ENCODE results near the gene FOXC2.

FOXC2 gene

GRCh38 chr16:86605950-86606349, 39.3 kb downstream of the FOXC2 start:
- in situ Hi-C loops (cut with MboI; ENCODE audit: low sequenced_read_pairs) = no loop called here

DNA sequence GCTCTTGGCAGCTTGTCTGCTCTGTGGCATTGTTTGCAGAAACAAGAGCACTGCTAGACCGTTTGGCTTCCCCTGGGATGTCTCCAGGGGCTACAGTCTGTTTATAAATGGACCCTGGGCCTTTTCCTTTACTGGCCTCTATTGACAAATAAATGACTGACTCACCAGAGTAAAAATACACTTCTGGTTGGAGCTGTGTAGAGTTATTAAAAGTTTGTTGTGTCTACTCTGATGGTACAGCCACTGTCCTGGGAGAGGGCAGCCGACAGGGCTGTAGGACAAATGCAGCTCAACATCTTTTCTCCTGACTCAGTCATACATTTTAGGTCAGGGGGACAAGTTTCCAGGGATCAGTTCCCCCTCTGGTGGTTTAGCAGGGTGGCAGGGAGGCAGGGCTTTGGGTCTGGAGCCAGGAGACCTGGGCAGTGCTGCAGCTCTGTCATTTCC, 41.7 kb downstream of the FOXC2 start:
- in situ Hi-C loops (cut with MboI; ENCODE audit: low sequenced_read_pairs) = no loop called here

DNA sequence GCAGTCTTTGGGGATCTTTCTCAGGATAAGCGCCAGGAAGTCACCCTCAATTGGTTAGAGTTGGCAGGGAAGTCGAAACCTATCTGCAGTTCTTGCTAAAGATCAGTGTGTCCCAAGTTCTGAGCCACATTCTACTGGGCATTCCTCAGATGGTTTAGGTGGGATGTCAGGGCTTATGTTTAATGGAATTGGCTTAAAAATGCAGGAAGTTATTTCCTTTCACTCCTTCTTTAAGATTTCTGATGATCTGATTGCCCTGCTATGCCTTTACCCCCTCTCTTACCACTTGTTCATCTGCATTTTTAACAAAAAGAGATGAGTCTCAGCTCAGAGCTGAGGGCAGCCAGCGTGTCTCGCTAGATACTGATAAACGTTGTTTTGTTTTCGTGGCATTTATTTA, 42.5 kb downstream of the FOXC2 start:
- in situ Hi-C loops (cut with MboI; ENCODE audit: low sequenced_read_pairs) = no loop called here

DNA sequence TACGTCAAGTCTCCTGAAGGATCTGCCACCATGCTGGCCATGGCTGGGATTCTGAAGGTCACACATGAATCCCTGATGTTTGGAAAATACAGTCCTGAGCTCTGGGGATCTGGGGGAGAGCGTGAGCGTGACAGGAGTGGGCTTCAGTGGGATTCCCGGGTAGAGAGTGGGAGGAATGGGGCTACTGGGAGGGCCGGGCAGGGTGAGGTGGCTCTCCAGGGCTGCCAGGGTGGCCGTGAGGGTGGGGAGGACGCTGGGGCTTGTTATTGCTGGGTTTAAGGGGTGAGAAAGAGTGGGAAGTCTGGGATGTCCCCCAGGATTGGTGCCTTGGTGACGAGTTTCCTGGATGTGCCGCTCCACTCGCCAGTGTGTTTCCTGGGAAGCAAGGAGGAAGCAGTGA, 43.0 kb downstream of the FOXC2 start:
- in situ Hi-C loops (cut with MboI; ENCODE audit: low sequenced_read_pairs) = no loop called here

DNA sequence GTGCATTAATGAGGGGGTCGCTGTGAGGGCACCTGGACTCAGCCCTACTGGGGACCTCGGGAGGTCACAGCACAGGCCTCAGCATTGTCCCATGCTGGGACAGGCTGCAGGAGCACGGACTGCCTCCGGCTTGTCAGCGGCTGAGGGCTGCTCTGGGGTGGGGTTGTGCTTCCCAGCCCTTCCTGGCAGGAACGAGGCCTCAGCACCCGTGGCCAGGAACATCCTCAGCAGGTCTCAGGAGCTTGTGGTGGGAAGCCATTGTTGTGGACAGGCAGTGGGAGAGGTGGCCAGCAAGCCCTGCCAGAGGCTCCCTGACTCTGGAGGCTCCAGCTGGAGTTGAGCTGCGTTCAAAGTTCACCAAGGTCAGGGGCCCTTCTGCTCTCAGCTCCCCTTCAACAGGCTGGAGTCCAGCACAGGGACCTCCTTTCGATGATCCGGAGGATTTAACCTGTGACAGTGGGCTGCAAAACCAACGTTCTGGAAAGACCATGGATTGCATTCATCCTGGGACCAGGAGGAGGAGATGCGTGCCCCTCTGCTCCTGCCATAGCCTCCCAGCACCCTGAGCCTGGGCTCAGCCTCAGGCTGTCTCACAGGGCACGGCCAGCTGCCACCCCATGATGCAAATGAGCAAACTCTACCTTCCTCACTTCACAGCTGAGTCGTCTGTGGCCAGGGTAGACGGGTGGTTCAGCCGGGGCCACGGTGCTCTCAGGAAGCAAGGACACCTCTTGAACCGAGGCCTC, 44.3 kb downstream of the FOXC2 start:
- in situ Hi-C loops (cut with MboI; ENCODE audit: low sequenced_read_pairs) = no loop called here

DNA sequence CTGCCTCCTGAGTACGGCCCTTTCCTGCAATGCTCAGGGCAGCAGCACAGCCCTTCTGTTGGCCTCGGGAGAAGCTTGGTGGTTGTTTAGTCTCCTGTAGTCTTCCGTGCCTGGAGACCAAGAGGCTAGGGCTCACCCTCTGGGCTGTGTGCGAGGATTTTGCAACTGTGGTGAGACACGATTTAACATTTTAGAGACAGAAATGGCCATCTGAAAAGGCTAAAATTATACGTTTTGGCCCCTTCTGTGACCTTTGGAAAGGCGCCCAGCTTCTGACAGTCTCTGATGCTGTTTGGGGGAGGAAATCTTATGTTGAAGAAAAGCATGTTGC, 44.9 kb downstream of the FOXC2 start:
- in situ Hi-C loops (cut with MboI; ENCODE audit: low sequenced_read_pairs) = no loop called here

DNA sequence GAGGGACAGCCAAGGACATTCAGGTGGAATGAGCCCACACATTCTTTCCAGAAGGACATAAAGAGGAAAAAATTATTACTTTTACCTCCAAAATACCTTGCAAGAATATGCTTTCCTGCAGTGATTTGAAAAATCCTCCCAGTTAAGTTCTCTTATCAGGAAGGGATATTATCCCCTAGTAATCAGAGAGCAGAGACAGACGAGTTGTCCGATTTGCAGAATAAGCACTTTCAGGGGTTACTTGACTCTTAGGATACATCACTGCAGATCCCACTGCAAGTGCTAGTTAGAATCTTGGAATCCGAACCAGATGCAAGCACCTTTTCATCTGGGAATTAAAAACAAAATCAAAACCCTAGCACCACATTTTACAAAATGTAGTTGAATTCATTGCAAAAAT, 45.3 kb downstream of the FOXC2 start:
- in situ Hi-C loops (cut with MboI; ENCODE audit: low sequenced_read_pairs) = no loop called here

DNA sequence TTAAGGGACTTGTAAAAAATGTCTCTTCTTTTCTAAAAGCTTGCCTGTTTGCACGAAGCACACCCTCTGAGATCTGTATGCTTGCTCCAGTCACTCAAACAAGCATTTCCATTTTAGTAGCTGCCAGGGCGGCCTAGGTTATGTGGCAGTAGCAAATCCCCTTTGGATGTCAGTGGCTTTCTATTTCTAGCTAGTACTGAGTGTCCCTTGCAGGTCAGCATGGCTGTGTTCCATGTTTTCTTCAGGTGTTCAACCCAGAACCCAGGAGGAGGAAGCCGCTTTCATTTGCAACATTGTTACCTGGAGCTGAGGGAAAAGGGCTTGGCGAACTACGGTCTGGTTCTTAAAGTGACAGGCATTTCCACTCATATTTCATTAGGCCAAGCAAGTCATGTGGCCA, 48.1 kb downstream of the FOXC2 start:
- in situ Hi-C loops (cut with MboI; ENCODE audit: low sequenced_read_pairs) = no loop called here

GRCh38 chr16:86616906-86617305, 50.3 kb downstream of the FOXC2 start:
- in situ Hi-C loops (cut with MboI; ENCODE audit: low sequenced_read_pairs) = no loop called here

DNA sequence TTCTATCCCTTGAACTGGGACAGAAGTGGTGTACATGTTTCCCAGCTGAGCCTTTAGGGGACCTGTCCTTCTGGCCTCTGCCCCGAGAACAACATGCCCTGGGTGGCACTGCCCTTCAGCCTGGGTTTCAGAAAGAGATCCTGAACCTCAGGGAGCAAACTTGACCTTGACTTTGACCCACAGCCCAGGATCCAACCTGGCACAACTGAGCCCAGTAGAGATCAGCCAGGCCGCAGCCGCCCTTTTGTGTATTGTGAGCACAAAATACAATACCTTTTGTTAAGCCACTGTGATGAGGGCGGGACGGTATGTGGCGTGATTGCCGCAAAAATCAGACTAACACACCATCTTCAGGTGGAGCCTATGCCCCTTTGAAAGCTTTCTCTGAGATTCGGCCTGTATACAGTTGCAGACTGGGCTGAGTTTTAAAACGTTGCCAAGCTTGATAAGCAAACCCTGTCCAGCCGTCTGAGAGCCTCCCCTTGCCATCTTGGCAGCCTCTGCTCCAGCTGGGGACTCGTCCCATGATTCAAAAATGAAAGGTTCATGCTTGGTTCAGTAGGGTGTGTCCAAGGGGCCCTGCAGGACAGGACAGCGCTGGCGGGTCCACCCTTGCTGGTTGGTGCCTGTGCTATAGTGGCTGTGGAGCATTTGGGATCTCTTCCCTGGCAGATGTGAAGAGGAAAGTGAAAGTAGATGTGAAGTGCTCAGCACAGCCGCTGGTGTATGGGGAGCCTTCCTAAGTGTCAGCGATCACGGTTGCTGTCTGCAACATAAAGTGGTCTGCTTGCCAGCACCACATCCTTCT, 52.0 kb downstream of the FOXC2 start:
- in situ Hi-C loops (cut with MboI; ENCODE audit: low sequenced_read_pairs) = no loop called here
